ENCODE measurements around the gene SMIM36. TPM values are rescaled to one million over a fixed set of nuclear protein-coding genes. Genes with fewer than 3 reads are reported as not detected.
"Not testable (repeated sequence)": the region's sequence is repeated elsewhere in the genome, so short reads cannot be mapped to it uniquely, and the experiment has no call there.

The SMIM36 gene
- total and polyA plus RNA-seq, 2 of the 8 experiments (the other 6 are each of a cell fraction or from before 2014, with no cell fraction given): not detected

DNA sequence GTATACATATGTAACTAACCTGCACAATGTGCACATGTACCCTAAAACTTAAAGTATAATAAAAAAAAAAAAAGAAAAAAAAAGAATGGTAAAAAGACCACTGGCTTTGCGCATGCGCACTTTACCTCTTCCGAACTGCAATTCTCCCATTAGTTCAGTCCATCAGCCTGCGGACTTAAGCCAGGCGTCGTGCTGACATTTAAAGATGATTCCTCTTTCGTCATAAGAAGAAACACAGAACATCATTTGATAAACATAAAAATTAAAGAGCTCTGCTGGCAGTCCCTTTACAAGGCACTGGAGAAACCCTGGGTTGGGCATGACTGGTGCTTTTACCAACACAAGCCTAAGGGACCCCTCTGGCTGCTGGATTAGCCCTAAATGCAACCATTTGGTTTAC is 3.6 kb downstream of the SMIM36 start:
- H2AK5ac ChIP-seq (ENCODE audit: low read depth, low read length); H2BK15ac ChIP-seq (ENCODE audit: low read length); H4K5ac ChIP-seq (ENCODE audit: insufficient read length, low read depth, low read length); H3K23ac ChIP-seq (ENCODE audit: insufficient read length); H3K79me1 ChIP-seq (ENCODE audit: low read depth, low read length); CTCF ChIA-PET (ENCODE audit: partially characterized antibody); H3K56ac ChIP-seq (replicated peaks; ENCODE audit: insufficient read length, low read depth, low read length); H3K9ac ChIP-seq (replicated peaks in 1 of 4; ENCODE audit: extremely low read depth in 1 of 4, low read depth in 3 of 4, low read length in 3 of 4); H3K4me3 ChIP-seq (ENCODE audit: extremely low read depth in 1 of 4, insufficient read depth in 2 of 4, low read depth in 3 of 4, low read length in 4 of 4); H2BK20ac ChIP-seq (ENCODE audit: low read length); H2AFZ ChIP-seq (ENCODE audit: low read length); H2BK120ac ChIP-seq (replicated peaks; ENCODE audit: low read depth, low read length); FAIRE-seq; H3K4ac ChIP-seq (replicated peaks; ENCODE audit: insufficient read length, low read depth, low read length); H4K91ac ChIP-seq (replicated peaks; ENCODE audit: insufficient read length, low read length); H3K27me3 ChIP-seq (replicated peaks in 1 of 4; ENCODE audit: control insufficient read depth in 3 of 4, extremely low read depth in 1 of 4, insufficient read depth in 3 of 4, low read length in 3 of 4); POLR2A ChIA-PET (ENCODE audit: partially characterized antibody); H3K9me3 ChIP-seq (ENCODE audit: insufficient read depth in 2 of 2, low read depth in 1 of 2, low read length in 1 of 2); H3K18ac ChIP-seq (ENCODE audit: extremely low read depth, low read length); H3K23me2 ChIP-seq (ENCODE audit: low read depth, low read length); H4K8ac ChIP-seq (ENCODE audit: extremely low read depth, insufficient read depth, low read length); H3K4me2 ChIP-seq (ENCODE audit: insufficient read depth in 1 of 2, low read depth in 2 of 2, low read length in 2 of 2); DNase-seq (ENCODE audit: low read depth in 1 of 2, low spot score in 2 of 2); H2BK5ac ChIP-seq (ENCODE audit: low read depth, low read length); H3K14ac ChIP-seq (ENCODE audit: insufficient read length); H4K20me1 ChIP-seq (replicated peaks in 1 of 2; ENCODE audit: control insufficient read depth in 1 of 2, insufficient read depth in 2 of 2, low read length in 2 of 2); H3K4me1 ChIP-seq (replicated peaks in 1 of 4; ENCODE audit: control insufficient read depth in 3 of 4, insufficient read depth in 4 of 4, low read length in 3 of 4); H3K36me3 ChIP-seq (ENCODE audit: control insufficient read depth in 2 of 4, insufficient read depth in 4 of 4, low read length in 3 of 4); H3K27ac ChIP-seq (ENCODE audit: low read depth, low read length); H2BK12ac ChIP-seq (ENCODE audit: low read depth, low read length); H3K79me2 ChIP-seq (ENCODE audit: control insufficient read depth in 1 of 2, insufficient read depth in 2 of 2, low read length in 2 of 2): not testable (repeated sequence)
- 88% methylated on average over 7 of the region's 7 CpGs; no CpG with 5 or more reads in 1 of the 2 experiments for WGBS, 2 experiments (ENCODE audit: extremely low coverage in 1 of 2, insufficient coverage in 1 of 2, insufficient read length in 1 of 2, insufficient replicate concordance in 2 of 2, low coverage in 1 of 2, low lambda C conversion rate in 2 of 2, missing lambda C conversion rate in 1 of 2)

DNA sequence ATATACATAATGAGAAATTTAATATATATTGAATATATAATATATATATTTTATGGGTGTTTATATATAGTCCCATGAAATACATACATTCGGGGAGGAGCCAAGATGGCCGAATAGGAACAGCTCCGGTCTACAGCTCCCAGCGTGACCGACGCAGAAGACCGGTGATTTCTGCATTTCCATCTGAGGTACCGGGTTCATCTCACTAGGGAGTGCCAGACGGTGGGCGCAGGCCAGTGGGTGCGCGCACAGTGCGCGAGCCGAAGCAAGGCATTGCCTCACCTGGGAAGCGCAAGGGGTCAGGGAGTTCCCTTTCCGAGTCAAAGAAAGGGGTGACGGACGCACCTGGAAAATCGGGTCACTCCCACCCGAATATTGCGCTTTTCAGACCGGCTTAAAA is 9.6 kb downstream of the SMIM36 start:
- FAIRE-seq; H2BK20ac ChIP-seq (ENCODE audit: low read length); DNase-seq (ENCODE audit: low read depth in 1 of 2, low spot score in 2 of 2); H3K4me3 ChIP-seq (ENCODE audit: extremely low read depth in 1 of 4, insufficient read depth in 2 of 4, low read depth in 3 of 4, low read length in 4 of 4); H4K5ac ChIP-seq (ENCODE audit: insufficient read length, low read depth, low read length); H2BK5ac ChIP-seq (ENCODE audit: low read depth, low read length); H3K23ac ChIP-seq (ENCODE audit: insufficient read length); H3K9me3 ChIP-seq (ENCODE audit: insufficient read depth in 2 of 2, low read depth in 1 of 2, low read length in 1 of 2); H3K4me1 ChIP-seq (replicated peaks in 1 of 4; ENCODE audit: control insufficient read depth in 3 of 4, insufficient read depth in 4 of 4, low read length in 3 of 4); H3K79me2 ChIP-seq (ENCODE audit: control insufficient read depth in 1 of 2, insufficient read depth in 2 of 2, low read length in 2 of 2); H2BK12ac ChIP-seq (ENCODE audit: low read depth, low read length); H2AK5ac ChIP-seq (ENCODE audit: low read depth, low read length); H2BK120ac ChIP-seq (replicated peaks; ENCODE audit: low read depth, low read length); H3K9ac ChIP-seq (replicated peaks in 1 of 4; ENCODE audit: extremely low read depth in 1 of 4, low read depth in 3 of 4, low read length in 3 of 4); H3K14ac ChIP-seq (ENCODE audit: insufficient read length); H3K4me2 ChIP-seq (ENCODE audit: insufficient read depth in 1 of 2, low read depth in 2 of 2, low read length in 2 of 2); H3K79me1 ChIP-seq (ENCODE audit: low read depth, low read length); H4K8ac ChIP-seq (ENCODE audit: extremely low read depth, insufficient read depth, low read length); POLR2A ChIA-PET (ENCODE audit: partially characterized antibody); H2BK15ac ChIP-seq (ENCODE audit: low read length); CTCF ChIA-PET (ENCODE audit: partially characterized antibody); H3K18ac ChIP-seq (ENCODE audit: extremely low read depth, low read length); H3K4ac ChIP-seq (replicated peaks; ENCODE audit: insufficient read length, low read depth, low read length); H3K27me3 ChIP-seq (replicated peaks in 1 of 4; ENCODE audit: control insufficient read depth in 3 of 4, extremely low read depth in 1 of 4, insufficient read depth in 3 of 4, low read length in 3 of 4); H2AFZ ChIP-seq (ENCODE audit: low read length); H3K27ac ChIP-seq (ENCODE audit: low read depth, low read length); H3K56ac ChIP-seq (replicated peaks; ENCODE audit: insufficient read length, low read depth, low read length); H3K23me2 ChIP-seq (ENCODE audit: low read depth, low read length); H4K91ac ChIP-seq (replicated peaks; ENCODE audit: insufficient read length, low read length); H3K36me3 ChIP-seq (ENCODE audit: control insufficient read depth in 2 of 4, insufficient read depth in 4 of 4, low read length in 3 of 4); H4K20me1 ChIP-seq (replicated peaks in 1 of 2; ENCODE audit: control insufficient read depth in 1 of 2, insufficient read depth in 2 of 2, low read length in 2 of 2): not testable (repeated sequence)
- WGBS, 2 experiments (ENCODE audit: extremely low coverage in 1 of 2, insufficient coverage in 1 of 2, insufficient read length in 1 of 2, insufficient replicate concordance in 2 of 2, low coverage in 1 of 2, low lambda C conversion rate in 2 of 2, missing lambda C conversion rate in 1 of 2): 91% methylated on average over 16 of the region's 23 CpGs; no CpG with 5 or more reads in 1 of the 2 experiments

Measured in H1 (cell line).